OCI-LY1 (cell line): Measurements from ENCODE around the gene PDE5A.

Source experiments
- EZH2 ChIP-seq: fragments of 200-600 bp; sonication (generic), shearing (Covaris generic); IDR thresholded peaks from 2 replicates; pipeline ENCODE4 v1.8.0; 2017; ENCODE audit warnings: borderline replicate concordance, mixed run types, mild to moderate bottlenecking, antibody characterized with exemption, low read length, moderate library complexity, mixed read lengths
- TF ChIP-seq, protein P1 (sequence below): fragments of 200-600 bp; sonication (generic), shearing (Covaris generic); IDR thresholded peaks from 2 replicates; pipeline ENCODE4 v1.5.1; 2017; ENCODE audit warnings: mild to moderate bottlenecking, antibody characterized with exemption, low read length, moderate library complexity, mixed read lengths

DNA sequence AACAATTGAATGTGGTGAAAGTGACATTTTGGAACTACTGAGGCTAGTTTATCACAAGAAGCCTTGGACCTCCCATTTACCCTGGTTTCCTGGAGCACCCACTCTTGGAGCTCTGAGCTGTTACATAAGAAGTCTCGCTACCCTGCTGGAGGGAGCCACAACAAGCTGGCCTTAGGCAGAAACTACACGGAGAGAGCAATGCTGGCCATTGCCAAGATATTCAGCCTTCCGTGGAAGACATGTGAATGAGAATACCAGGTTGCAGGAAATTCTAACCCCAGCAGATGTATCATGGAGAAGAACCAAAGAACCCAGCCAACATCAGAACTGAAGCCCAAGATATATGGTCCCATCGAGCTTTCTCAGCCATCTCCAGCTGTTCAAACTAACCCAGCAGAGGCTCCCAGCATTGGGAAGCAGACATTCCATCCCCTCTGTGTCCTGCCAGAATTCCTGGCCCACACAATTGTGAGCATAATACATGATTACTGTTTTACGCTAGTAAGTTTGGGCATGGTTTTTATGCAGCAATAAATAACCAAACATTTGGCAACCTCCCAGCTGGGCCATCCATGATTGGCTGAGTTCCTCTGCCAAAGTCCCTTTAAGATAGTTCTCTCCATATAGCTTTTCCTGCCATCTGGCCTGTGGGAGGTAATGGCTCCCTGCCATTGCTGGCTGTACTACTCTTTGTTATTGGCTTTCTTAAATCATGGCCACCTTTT is 17.9 kb upstream of the PDE5A start:
- TF ChIP-seq, protein P1, sequence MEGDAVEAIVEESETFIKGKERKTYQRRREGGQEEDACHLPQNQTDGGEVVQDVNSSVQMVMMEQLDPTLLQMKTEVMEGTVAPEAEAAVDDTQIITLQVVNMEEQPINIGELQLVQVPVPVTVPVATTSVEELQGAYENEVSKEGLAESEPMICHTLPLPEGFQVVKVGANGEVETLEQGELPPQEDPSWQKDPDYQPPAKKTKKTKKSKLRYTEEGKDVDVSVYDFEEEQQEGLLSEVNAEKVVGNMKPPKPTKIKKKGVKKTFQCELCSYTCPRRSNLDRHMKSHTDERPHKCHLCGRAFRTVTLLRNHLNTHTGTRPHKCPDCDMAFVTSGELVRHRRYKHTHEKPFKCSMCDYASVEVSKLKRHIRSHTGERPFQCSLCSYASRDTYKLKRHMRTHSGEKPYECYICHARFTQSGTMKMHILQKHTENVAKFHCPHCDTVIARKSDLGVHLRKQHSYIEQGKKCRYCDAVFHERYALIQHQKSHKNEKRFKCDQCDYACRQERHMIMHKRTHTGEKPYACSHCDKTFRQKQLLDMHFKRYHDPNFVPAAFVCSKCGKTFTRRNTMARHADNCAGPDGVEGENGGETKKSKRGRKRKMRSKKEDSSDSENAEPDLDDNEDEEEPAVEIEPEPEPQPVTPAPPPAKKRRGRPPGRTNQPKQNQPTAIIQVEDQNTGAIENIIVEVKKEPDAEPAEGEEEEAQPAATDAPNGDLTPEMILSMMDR: no peak
- TF ChIP-seq EZH2: no peak
